Stimulated activated CD4-positive, alpha-beta T cell treated with anti-CD3 and anti-CD28 coated beads, Interleukin-1b, Interleukin-23, amount 100 ng/mL, for 4 hours (primary cell): ENCODE measurements around the gene MRPL33.

Experiments
- DNase-seq, 2 donors: peaks; one replicate each; pipeline ENCODE4 v3.0.0-alpha.2; 2020; ENCODE audit warnings: low read depth in 2 of 2

The MRPL33 gene

DNA sequence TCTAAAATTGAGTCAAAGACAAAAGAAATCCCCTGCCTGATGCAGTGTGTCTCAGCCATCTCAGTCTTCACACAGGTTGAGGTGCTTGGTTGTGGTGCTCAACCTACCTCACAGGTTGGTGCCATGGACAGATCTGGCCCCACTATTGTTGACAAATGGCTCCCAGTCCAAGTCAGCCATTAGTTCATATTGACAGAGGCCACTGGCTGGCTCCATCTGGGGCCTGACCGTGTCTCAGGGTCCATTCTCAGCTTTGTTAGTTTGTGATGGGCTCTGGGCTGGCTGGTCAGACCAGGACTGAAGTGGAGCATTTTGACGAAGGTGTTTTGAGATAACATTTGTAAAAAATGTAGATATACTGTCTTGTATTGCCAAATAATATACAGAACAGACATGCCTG, 36.9 kb downstream of the MRPL33 start:
- DNase-seq: no peak

DNA sequence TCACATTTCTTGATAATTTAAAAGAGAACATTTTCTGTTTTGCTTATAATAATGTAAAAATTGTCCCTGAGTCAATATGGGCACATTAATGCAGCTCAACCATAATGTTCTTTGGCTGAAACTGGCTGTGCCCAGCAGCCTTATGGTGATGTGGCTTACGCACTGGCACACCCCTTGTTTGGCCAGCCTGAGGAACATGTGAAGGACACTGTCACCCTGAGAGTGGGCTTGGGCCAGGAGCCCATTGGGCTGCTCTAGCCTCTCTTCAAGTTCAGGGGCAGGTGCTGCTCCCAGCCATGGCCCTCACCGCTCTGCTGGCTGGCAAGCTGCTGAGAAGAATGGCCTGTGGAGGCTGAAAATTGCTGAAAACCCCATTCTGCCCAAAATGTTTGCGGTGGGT, 37.5 kb downstream of the MRPL33 start:
- no peak for DNase-seq

DNA sequence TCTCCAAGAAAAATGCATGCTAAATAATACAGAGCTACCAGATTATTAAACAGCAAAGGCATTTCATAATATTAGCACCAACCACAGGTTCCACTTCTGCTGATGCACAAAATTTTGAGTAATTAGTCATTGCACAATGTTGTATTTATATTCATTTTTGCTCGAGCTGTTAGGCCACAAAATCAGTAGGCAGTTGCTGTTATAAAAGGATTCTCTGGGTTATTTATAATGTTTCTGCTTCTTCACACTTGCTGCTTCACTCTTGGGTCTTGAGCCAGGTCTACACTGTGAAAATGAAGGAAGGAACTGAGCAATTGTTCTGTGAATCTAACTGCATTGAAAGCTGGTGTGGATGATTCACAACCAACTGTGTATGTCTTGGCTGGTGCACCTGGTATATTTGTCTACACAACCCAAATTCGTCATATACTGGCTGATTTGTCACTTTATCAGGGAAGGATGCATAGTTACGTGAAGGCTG, 38.3 kb downstream of the MRPL33 start:
- no peak for DNase-seq

DNA sequence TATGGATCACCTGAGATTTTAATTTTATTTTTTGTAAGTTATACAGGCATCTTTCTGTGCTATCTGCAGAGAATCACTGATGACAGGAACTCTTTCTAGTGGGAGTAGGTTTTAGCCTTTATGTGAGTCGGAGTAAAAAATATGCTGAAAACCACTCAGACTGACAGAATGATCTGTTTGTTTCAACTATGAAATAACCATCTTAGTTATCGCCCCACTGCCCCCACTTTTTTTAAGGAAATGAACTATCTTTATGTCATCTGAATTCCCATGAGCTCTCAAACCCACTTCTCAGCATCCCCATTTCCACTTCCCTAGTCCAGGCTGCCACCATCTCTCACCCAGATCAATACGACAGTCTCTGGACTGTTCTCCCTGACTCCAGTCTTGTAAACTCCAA, 38.9 kb downstream of the MRPL33 start:
- no peak for DNase-seq

DNA sequence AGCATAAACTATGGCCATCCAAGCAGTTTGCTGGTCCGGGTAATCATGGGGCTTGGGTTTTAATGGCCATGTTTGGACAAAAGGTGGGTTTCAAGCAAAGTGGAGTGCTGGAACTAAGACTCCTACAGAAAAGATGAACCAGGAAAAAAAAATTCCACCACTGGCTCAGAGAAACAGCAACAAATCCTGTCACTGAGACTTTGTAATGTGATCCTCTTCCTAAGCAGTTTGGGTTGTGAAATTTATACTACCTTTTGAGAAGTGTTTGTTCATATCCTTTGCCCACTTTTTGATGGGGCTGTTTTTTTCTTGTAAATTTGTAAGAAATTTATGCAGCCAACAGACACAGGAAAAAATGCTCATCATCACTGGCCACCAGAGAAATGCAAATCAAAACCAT, 40.2 kb downstream of the MRPL33 start:
- DNase-seq: no peak

DNA sequence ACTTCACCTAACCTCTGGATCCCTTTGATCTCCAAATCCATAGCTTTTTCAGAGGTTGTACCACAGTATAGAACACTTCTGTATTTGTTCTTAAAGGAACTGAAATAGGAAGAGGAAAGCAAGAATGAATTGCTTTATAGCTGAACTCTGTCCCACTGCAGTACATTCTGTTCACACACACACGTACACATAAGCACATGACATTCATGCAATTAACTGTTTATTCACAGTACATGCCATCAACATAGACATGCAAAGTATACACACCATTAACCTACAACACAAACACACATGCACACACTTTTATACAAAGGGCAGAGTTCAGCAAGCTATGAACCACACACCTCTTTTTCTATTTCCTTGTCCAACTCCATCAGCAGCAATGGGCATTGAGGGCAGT, 43.2 kb downstream of the MRPL33 start:
- no peak for DNase-seq

DNA sequence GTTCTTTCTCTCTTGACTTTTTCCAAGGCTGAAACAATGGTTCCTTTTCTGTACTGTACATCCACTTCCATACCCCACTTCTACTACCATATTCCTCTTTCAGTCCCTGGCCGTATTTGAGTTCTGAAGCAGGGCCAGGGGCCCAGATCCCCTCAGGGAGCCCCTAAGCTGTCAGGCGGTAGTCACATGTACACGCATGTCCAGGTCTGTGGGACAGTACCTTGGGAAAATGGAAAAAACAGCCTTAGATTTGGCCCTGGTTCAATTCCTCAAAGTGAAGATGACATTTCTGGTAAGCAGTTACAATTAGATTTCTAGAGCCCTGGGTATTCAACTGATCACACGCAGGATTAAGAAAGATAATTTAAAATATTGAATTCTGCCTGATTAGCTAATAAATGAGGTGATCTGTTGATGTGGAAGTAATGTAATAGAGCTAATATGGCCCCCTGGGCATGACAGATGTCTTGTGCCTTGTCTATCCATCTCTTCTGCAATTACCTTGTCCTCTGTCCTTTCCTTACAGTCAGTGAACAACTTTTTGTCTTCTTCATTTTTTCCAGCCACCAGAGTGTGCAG, 44.4 kb downstream of the MRPL33 start:
- DNase-seq: no peak

DNA sequence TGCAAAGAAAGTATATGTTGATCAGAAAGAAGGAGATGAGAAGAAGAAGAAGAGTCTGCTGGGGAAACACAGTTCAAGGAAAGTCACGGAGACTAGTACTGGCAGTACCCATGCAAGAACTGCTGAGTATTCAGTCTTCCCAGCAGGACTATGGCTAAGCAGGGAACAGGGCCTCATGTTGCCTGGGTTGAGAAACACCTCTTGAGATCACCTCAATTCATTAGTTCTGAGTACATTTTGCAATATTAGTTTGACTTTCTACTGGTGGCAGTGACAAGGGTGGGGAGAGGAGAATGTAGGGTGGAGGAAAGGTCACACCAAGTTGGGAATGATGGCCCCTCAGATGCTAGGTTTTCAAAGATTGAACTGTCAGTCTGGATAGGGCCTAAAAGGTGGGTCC, 50.5 kb downstream of the MRPL33 start:
- DNase-seq: no peak

DNA sequence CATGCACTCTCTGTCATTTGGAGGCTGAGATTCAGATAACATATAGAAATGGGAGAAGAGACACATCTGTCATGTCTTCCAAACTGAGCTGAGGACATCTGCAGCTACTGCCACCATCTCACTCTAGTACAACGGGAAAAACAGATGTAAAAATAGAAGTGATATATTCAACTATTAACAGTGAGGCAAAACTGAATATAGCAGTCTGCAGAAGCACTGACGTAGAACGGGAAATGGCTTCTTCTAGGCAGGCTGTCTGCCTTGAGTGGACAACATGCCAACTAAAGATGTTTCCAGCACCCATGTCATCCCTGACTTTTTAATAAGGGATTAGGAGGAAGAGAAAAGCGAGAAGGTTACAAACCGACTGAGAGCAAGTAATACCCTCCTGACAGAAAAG, 51.6 kb downstream of the MRPL33 start:
- no peak for DNase-seq

DNA sequence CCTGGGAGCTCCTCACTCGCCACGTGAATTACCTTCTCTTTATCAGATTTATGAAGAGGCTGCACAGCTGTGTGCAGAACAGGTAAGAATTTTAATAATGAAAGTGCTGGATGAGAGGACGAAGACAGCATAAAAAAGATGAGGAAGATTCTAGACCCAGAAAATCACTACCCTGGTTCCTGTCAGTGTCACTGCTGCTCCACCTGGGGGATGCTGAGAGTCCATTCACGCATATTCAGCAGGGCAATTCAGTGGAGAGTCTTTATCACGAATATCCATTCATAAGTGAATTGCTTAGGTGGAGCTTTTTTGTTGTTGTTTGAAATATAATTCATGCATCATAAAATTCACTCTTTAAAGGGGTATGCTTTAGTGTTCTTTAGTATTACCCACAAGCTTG, 52.0 kb downstream of the MRPL33 start:
- no peak for DNase-seq

DNA sequence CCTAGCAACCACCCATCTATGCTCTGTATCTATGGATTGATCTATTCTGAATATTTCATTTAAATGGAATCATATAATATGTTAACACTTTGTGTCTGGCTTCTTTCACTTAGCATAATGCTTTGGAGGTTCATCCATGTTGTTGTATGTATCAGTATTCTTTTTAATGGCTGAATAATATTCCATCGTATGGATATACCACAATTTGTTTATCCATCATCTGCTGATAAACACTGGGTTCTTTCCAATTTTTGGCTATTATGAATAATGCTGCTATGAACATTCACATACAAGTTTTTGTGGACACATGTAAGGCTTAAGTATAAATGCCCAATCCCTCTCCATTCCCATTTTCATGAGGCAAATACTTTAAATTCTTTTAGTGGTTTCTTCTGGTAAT, 52.9 kb downstream of the MRPL33 start:
- no peak for DNase-seq

DNA sequence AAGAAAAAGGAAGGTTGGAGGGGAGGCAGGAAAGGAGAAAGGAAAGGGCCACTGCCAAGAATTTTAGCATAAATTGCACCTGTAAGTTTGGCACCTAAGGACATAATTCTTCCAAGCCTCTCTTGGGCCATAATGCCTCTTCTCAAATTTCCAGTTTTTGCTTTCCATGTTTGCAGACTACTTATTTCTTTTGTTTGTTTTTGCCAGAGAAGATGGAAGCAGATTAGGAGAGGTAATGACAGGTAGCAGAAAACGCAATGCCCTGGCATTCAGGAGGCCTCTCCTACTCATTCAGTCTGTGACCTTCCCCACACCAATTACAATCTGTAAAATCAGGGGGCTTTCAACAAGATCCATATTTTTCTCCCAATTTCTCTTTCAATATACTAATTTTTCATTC, 56.8 kb downstream of the MRPL33 start:
- DNase-seq: no peak
